ENCODE results near the gene CCND3. TPM values are rescaled to one million over a fixed set of nuclear protein-coding genes. Genes with fewer than 3 reads are reported as not detected.

The CCND3 gene
- total RNA-seq, 4 donors from 2014 or later = 130 to 169 (median 157) TPM

DNA sequence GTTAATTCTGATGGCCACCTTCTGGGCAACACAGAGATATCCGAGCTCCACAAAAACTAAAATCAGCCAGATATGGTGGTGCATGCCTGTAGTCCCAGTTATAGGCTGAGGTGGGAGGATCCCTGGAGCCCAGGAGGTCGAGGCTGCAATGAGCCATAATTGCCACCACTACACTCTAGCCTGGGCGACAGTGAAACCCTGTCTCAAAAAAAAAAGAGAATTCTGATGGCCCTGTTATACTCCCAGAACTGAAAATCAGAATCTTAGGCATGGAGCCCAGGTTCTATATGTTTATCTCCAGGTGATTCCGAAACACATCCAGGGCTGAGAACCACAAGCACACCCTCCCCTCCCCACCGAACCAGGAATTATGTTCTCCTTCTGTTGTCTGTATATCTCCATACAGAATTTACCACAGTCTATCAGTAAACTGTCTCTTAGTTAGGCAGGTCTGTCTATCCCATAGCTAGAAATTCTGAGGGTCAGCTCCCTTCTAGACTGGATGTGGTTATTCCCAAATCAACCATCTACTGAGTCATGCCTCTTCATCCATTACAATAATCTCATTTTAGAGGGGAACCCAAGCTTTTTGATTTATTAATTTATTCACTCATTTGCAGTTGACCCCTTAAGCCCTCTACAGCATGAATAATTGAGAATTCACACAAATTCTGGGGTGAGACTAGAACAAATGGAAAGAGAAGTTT lies 24.8 kb upstream of the CCND3 start:
- no peak overlapping the region for H3K4me3 ChIP-seq (ENCODE audit: low read depth, poor library complexity, severe bottlenecking)
- WGBS, 2 donors = 71 to 92% methylated on average over 4 to 5 of the region's 5 CpGs
- DNase-seq (ENCODE audit: low spot score in 2 of 2) = peak in 1 of 2 donors; percentile 20
- intact Hi-C loops (cut with DNase I; ENCODE audit: low total_unique reads) = no loop called here
- TF ChIP-seq CTCF (IDR thresholded peaks at IDR 0.05) = no peak
- no peak for TF ChIP-seq POLR2A (IDR thresholded peaks at IDR 0.05)

DNA sequence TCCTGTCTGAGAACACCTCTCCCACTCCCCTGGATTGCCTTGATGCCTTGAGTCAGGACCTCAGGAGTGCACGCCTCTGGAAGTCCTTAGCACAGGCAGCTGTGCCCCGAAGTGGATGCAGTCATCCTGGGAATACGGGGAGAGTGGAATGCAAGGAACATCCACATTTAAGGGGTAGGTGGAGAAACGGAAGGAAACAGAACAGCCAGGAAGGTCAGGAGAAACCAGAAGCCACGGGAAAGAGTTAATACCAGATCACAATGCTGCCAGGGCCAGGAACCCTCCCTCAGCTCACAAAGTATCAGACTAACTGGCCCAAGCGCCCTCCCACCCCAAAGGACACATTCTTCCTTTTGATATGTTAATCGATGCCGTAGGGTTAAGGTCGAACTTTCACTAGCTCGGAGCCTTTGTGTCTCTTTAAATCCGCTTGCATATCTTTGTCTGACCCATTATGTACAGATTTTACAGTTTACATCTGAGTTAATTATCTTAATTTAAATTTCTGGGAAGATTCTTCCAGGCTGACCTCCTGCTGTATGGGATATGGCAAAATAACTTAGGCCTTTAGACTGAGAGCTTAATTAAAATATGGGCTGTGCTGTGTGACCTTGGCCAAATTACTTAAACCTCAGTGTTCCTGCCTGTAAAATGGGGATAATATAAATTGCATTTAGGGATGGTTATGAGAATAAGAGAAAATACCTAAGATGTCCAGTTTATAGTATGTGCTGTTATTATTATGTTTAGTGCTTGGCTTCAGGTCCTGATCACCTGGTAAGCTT lies 24.0 kb upstream of the CCND3 start:
- TF ChIP-seq CTCF (IDR thresholded peaks at IDR 0.05) = no peak
- TF ChIP-seq POLR2A (IDR thresholded peaks at IDR 0.05) = no peak
- H3K4me3 ChIP-seq (ENCODE audit: low read depth, poor library complexity, severe bottlenecking) = no peak overlapping the region
- DNase-seq (ENCODE audit: low spot score in 2 of 2) = peak in 1 of 2 donors; percentile 23
- 69 to 79% methylated on average over 11 of the region's 11 CpGs for WGBS, 2 donors
- intact Hi-C loops (cut with DNase I; ENCODE audit: low total_unique reads) = no loop called here

DNA sequence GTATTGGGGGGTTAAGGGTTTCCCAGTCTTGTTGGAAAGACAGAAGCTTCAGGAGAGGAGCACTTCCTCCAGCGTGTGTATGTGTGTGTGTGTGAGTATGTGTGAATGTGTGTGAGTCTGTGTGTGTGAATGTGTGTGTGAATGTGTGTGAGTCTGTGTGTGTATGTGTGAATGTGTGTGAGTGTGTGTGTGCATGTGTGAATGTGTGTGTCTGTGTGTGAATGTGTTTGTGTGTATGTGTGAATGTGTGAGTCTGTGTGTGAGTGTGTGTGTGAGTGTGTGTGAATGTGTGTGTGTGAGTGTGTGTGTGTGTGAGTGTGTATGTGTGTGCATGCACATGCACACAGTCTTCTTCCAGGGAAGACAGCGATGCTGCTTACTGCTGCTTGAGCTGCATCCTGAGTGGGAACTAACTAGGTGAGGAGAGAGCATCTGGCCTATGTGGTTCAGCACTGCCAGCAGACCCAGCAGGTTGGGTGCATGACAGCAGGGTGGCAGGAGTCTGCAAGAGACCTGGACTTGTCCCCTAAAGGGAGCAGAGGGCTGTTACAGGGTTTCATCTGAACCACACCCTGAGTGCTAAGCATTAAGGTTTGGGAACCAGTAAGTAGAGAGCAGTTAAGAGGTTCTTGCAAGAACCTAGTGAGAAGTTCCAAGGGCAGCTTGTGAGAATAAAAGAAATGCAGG lies 22.7 kb upstream of the CCND3 start:
- H3K4me3 ChIP-seq (ENCODE audit: low read depth, poor library complexity, severe bottlenecking) = no peak overlapping the region
- intact Hi-C loops (cut with DNase I; ENCODE audit: low total_unique reads) = no loop called here
- TF ChIP-seq CTCF (IDR thresholded peaks at IDR 0.05) = no peak
- no peak for TF ChIP-seq POLR2A (IDR thresholded peaks at IDR 0.05)
- peak in 1 of 2 donors; percentile 49 for DNase-seq (ENCODE audit: low spot score in 2 of 2)
- WGBS, 2 donors = 78 to 83% methylated on average over 2 of the region's 2 CpGs

DNA sequence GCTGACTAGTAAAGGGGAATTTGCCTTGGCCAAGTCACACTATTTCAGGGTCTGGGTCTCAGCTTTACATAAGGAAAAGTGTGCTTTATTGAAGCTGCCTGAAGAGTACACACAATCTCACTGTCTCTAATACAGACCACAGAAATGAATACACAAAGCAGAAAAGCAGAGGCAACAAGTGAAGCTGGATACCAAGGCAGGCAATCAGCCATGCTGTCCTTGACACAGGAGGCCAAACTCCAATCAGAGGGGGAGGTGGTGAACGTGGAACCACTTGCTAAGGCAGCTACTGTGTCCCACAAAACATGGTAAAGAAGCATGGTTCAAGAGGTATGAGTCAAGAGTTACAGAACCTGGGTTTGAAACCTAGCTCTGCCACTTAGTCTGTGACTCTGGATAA lies 21.8 kb upstream of the CCND3 start:
- 63 to 71% methylated on average over 1 of the region's 1 CpG for WGBS, 2 donors
- TF ChIP-seq CTCF (IDR thresholded peaks at IDR 0.05) = no peak
- no peak overlapping the region for H3K4me3 ChIP-seq (ENCODE audit: low read depth, poor library complexity, severe bottlenecking)
- intact Hi-C loops (cut with DNase I; ENCODE audit: low total_unique reads) = no loop called here
- peak in 1 of 2 donors; percentile 8 for DNase-seq (ENCODE audit: low spot score in 2 of 2)

DNA sequence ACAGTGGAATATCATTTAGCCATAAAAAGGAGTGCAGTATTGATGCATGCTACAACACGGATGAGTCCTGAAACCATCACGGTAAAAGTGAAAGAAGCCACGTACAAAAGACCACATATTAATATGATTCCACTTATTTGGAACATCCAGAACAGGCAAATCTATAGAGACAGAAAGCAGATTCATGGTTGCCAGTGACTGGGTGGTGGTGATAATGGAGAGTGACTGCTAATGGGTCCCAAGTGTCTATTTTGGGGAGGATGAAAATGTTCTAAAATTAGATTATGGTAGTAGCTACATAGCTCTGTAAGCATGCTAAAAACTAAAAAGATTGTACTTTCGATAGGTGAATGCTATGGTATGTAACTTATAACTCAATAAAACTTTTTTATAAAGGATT lies 18.4 kb upstream of the CCND3 start:
- no peak for TF ChIP-seq CTCF (IDR thresholded peaks at IDR 0.05)
- no peak for TF ChIP-seq POLR2A (IDR thresholded peaks at IDR 0.05)
- no peak for DNase-seq (ENCODE audit: low spot score in 2 of 2)
- WGBS, 2 donors = 89 to 91% methylated on average over 4 of the region's 4 CpGs
- intact Hi-C loops (cut with DNase I; ENCODE audit: low total_unique reads) = no loop called here
- no peak overlapping the region for H3K4me3 ChIP-seq (ENCODE audit: low read depth, poor library complexity, severe bottlenecking)
